ENCODE results near the gene KIAA0825.

- TF ChIP-seq CTCF (IDR thresholded peaks at IDR 0.05; ENCODE audit: low read depth, low read length) (no peak), EZH2phosphoT487 (IDR thresholded peaks at IDR 0.05; ENCODE audit: low read depth) (no peak)
These were observed 73.4 kb downstream of the KIAA0825 start for GRCh38 chr5:94544875-94545547.
